Stimulated activated CD4-positive, alpha-beta T cell treated with anti-CD3 and anti-CD28 coated beads, Interleukin-2, amount 100 ng/mL, for 24 hours (primary cell): ENCODE results near the gene RAD9A.

Experiments
- DNase-seq, 2 donors: peaks; one replicate each; pipeline ENCODE4 v3.0.0-alpha.2; 2020

RAD9A gene

GRCh38 chr11:67410984-67411784 lies 19.4 kb downstream of the RAD9A start:
- no peak for DNase-seq

GRCh38 chr11:67411785-67412152 lies 20.0 kb downstream of the RAD9A start:
- peak in 1 of 2 donors; percentile 22 for DNase-seq

- DNase-seq, result no peak
Measured at GRCh38 chr11:67412495-67413179, 20.9 kb downstream of the RAD9A start.

GRCh38 chr11:67413266-67413849 lies 21.6 kb downstream of the RAD9A start:
- no peak for DNase-seq

GRCh38 chr11:67415501-67416304 lies 23.9 kb downstream of the RAD9A start, which contains the start of gene CARNS1:
Gene CARNS1, plus strand, starts transcription at chr11:67415678. Its CDS starts 522 bp downstream, at chr11:67416200.
- DNase-seq, result peak in 1 of 2 donors; percentile 38

- peak; percentile 49 to 64 for DNase-seq
Measured at GRCh38 chr11:67416416-67417335, 24.9 kb downstream of the RAD9A start.

- DNase-seq, result no peak
Measured at GRCh38 chr11:67417425-67417824, 25.6 kb downstream of the RAD9A start.

GRCh38 chr11:67418476-67419281 lies 26.9 kb downstream of the RAD9A start:
- DNase-seq, result peak in 1 of 2 donors; percentile 40

- peak in 1 of 2 donors; percentile 13 for DNase-seq
Measured at GRCh38 chr11:67419325-67420049, 27.7 kb downstream of the RAD9A start.

GRCh38 chr11:67420147-67420645 lies 28.4 kb downstream of the RAD9A start:
- peak in 1 of 2 donors; percentile 6 for DNase-seq

GRCh38 chr11:67420646-67421429 lies 29.1 kb downstream of the RAD9A start:
- peak; percentile 99 to 100 for DNase-seq

GRCh38 chr11:67421430-67422031 lies 29.7 kb downstream of the RAD9A start:
- DNase-seq, result no peak

GRCh38 chr11:67422891-67423290 lies 31.1 kb downstream of the RAD9A start:
- no peak for DNase-seq

- no peak for DNase-seq
Measured at GRCh38 chr11:67423466-67423865, 31.7 kb downstream of the RAD9A start.

- no peak for DNase-seq
Measured at GRCh38 chr11:67423891-67424613, 32.3 kb downstream of the RAD9A start.

- DNase-seq, result peak in 1 of 2 donors; percentile 20
Measured at GRCh38 chr11:67427364-67427859, 35.6 kb downstream of the RAD9A start.
